ENCODE results near the gene SPRR2B. TPM values are rescaled to one million over a fixed set of nuclear protein-coding genes. Genes with fewer than 3 reads are reported as not detected.

Gene SPRR2B
- total RNA-seq, 1 donor from 2014 or later: not detected

DNA sequence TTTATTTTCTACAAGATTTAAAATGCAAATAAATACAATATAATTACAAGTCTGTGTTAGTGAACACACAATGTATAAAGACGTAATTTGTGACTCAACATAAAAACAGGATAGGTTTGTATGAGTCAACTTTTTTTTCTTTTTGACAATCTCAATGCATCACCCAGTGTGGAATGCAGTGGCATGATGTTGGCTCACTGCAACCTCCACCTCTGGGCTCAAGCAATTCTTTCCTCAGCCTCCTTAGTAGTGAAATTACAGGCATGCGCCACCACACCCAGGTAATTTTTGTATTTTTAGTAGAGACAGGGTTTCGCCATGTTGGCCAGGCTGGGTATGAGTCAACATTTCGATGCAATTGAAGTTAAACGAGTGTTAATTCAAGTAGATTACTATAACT, 28.8 kb upstream of the SPRR2B start:
- Mint-ChIP-seq H3K36me3 (no peaks in the 10 kb centered on the region), H3K27ac (no peak overlapping the region), H3K9me3 (no peaks in the 10 kb centered on the region), H3K4me1 (ENCODE audit: unreplicated experiment) (no peaks in the 10 kb centered on the region), H3K27me3 (no peaks in the 10 kb centered on the region), H3K4me3 (no peak overlapping the region)
- TF ChIP-seq, protein P1, sequence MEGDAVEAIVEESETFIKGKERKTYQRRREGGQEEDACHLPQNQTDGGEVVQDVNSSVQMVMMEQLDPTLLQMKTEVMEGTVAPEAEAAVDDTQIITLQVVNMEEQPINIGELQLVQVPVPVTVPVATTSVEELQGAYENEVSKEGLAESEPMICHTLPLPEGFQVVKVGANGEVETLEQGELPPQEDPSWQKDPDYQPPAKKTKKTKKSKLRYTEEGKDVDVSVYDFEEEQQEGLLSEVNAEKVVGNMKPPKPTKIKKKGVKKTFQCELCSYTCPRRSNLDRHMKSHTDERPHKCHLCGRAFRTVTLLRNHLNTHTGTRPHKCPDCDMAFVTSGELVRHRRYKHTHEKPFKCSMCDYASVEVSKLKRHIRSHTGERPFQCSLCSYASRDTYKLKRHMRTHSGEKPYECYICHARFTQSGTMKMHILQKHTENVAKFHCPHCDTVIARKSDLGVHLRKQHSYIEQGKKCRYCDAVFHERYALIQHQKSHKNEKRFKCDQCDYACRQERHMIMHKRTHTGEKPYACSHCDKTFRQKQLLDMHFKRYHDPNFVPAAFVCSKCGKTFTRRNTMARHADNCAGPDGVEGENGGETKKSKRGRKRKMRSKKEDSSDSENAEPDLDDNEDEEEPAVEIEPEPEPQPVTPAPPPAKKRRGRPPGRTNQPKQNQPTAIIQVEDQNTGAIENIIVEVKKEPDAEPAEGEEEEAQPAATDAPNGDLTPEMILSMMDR (conservative IDR thresholded peaks at IDR 0.05): no peak
- no peak for DNase-seq (ENCODE audit: extremely low spot score, unreplicated experiment)

DNA sequence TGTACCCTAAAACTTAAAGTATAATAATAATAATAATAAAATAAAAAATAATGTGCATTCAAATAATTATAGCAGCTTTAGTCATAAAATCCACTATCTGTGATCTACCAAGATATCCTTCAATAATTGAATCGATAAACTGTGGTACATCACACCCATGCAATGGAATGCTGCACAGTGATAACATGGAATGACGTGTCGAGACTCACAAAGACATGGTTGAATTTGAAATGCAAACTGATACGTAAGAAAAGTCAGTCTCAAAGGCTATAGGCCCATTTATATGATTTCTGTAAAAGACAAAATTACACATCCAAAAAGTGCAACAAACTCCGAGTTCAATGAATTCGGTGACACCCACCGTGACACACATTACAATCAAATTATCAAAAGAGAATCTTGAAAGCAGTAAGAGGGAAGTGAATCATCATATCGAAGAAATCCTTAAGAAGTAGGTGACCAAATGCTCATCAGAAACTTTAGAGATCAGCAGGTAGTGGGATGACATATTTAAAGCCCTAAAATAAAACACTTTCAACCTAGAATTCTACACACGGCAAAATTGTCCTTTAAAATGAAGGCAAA, 28.1 kb upstream of the SPRR2B start:
- Mint-ChIP-seq H3K27me3 (no peaks in the 10 kb centered on the region), H3K4me3 (no peak overlapping the region), H3K36me3 (no peaks in the 10 kb centered on the region), H3K4me1 (ENCODE audit: unreplicated experiment) (no peaks in the 10 kb centered on the region), H3K27ac (no peak overlapping the region), H3K9me3 (no peaks in the 10 kb centered on the region)
- no peak for DNase-seq (ENCODE audit: extremely low spot score, unreplicated experiment)
- TF ChIP-seq, protein P1 (conservative IDR thresholded peaks at IDR 0.05): no peak

DNA sequence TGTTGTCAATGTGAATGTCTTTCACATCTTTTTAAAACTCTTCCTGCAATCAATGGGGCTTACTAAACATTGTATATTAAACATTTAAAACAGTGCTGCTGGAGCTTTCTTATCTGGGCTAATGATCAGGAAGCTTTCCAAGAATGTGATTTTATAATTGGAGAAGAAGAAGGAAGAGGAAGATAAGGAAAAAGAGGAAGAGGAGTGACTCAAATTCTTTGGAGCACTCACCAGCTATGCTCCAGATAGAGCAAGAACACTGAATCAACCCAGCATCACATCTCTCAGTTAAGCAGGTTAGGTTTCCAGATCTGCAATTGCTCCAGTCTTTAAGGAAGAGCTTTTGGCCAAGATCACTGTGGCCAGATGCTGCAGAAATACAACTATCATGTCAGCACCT, 24.4 kb upstream of the SPRR2B start:
- DNase-seq (ENCODE audit: extremely low spot score, unreplicated experiment): no peak
- Mint-ChIP-seq H3K27ac (no peak overlapping the region), H3K9me3 (no peaks in the 10 kb centered on the region), H3K27me3 (no peaks in the 10 kb centered on the region), H3K36me3 (no peaks in the 10 kb centered on the region), H3K4me3 (no peak overlapping the region), H3K4me1 (ENCODE audit: unreplicated experiment) (no peaks in the 10 kb centered on the region)
- TF ChIP-seq, protein P1 (conservative IDR thresholded peaks at IDR 0.05): no peak

DNA sequence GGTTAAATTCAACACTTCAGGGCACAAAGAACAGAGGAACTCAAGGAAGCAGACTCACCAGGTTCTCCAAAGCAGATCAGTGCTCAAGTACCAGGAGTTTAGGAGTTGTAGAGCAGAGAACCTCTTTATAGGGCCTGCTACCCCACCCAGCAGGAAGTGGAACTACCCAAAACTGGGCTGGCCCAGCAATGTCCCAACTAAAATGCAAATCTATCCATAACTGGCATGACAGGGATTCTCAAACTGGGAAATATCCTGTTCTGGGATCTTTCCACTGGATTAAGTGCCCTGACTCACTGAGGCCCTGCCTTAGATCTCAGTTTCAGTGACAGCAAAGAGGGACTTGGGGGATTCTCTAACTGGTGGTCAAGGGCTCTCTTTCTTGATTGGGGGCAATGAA, 23.0 kb upstream of the SPRR2B start, which contains the start of gene SPRR2E:
TSS of gene SPRR2E (minus strand) at position 101 of the 400 bp plus-strand sequence. CDS start 775 bp downstream, outside the sequence.
- H3K27me3 Mint-ChIP-seq: no peaks in the 10 kb centered on the region
- TF ChIP-seq, protein P1 (conservative IDR thresholded peaks at IDR 0.05): no peak
- H3K4me3 Mint-ChIP-seq: no peak within 1 kb of the TSS
- no peaks in the 10 kb centered on the region for H3K36me3 Mint-ChIP-seq
- no peaks in the 10 kb centered on the region for H3K9me3 Mint-ChIP-seq
- no peak for DNase-seq (ENCODE audit: extremely low spot score, unreplicated experiment)
- H3K27ac Mint-ChIP-seq: no peak within 1 kb of the TSS
- no peaks in the 10 kb centered on the region for H3K4me1 Mint-ChIP-seq (ENCODE audit: unreplicated experiment)

DNA sequence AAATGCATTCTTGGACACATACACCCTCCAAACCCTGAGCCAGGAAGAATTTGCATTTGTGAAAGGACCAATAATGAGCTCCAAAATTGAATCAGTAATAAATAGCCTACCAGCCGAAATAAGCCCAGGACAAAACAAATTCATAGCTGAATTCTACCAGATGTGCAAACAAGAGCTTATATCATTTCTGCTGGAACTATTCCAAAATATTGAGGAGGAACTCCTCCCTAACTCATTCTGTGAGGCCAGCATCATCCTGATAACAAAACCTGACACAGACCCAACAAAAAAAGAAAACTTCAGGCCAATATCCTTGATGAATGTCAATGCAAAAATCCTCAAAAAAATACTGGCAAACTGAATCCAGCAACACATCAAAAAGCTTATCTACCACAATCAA, 16.2 kb upstream of the SPRR2B start:
- DNase-seq (ENCODE audit: extremely low spot score, unreplicated experiment): no peak
- Mint-ChIP-seq H3K9me3 (no peaks in the 10 kb centered on the region), H3K4me1 (ENCODE audit: unreplicated experiment) (no peaks in the 10 kb centered on the region), H3K27ac (no peak overlapping the region), H3K36me3 (no peaks in the 10 kb centered on the region), H3K27me3 (no peaks in the 10 kb centered on the region), H3K4me3 (no peak overlapping the region)
- TF ChIP-seq, protein P1 (conservative IDR thresholded peaks at IDR 0.05): no peak

DNA sequence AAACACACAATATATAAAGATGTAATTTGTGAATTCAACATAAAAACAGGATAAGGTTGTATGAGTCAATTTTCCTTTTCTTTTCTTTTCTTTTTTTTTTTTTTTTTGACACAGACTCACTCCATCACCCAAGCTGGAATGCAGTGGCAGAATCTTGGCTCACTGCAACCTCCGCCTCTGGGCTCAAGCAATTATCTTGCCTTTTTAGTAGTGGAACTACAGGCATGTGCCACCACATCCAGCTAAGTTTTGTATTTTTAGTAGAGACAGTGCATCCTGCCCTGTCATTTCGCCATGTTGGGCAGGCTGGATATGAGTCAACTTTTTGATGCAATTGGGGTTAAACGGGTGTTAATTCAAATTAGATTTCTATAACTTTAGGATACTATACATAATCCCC, 10.3 kb upstream of the SPRR2B start:
- no peaks in the 10 kb centered on the region for H3K27me3 Mint-ChIP-seq
- no peaks in the 10 kb centered on the region for H3K36me3 Mint-ChIP-seq

More for the DNA sequence above, 10.3 kb upstream of the SPRR2B start:
- Mint-ChIP-seq H3K27ac (no peak overlapping the region), H3K9me3 (no peaks in the 10 kb centered on the region), H3K4me1 (ENCODE audit: unreplicated experiment) (no peaks in the 10 kb centered on the region), H3K4me3 (no peak overlapping the region)
- DNase-seq (ENCODE audit: extremely low spot score, unreplicated experiment): no peak
- TF ChIP-seq, protein P1 (conservative IDR thresholded peaks at IDR 0.05): no peak

Measured in type B pancreatic cell (in vitro differentiated cells).